ENCODE results near the gene MAP2K7. TPM values are rescaled to one million over a fixed set of nuclear protein-coding genes. Genes with fewer than 3 reads are reported as not detected.
"Not testable (repeated sequence)": the region's sequence is repeated elsewhere in the genome, so short reads cannot be mapped to it uniquely, and the experiment has no call there.

The MAP2K7 gene
- total and polyA plus RNA-seq, 2 donors: 8.0 to 45.4 TPM

- Histone ChIP-seq H3K9me3 (ENCODE audit: control insufficient read depth in 2 of 2, insufficient read depth in 1 of 2, low read length in 1 of 2) (peaks cover 0 to 6% of the 10 kb centered on the region in 2 donors), H3K27me3 (ENCODE audit: control insufficient read depth in 2 of 2, insufficient read depth in 1 of 2, low read length in 1 of 2) (peaks cover 11 to 55% of the 10 kb centered on the region in 2 donors), H3K4me3 (ENCODE audit: low read length in 2 of 2) (no peak overlapping the region), H3K36me3 (ENCODE audit: control insufficient read depth in 2 of 2, insufficient read depth in 2 of 2, low read length in 1 of 2) (no peaks in the 10 kb centered on the region), H3K27ac (ENCODE audit: low read depth in 1 of 2, low read length in 1 of 2) (no peak overlapping the region), H3K4me1 (ENCODE audit: control insufficient read depth in 2 of 2, insufficient read depth in 2 of 2, low read length in 2 of 2) (peaks cover 3 to 4% of the 10 kb centered on the region in 2 donors)
- 85% methylated on average over 8 of the region's 8 CpGs for WGBS
- no peak for DNase-seq (ENCODE audit: low read depth in 6 of 9, low spot score in 9 of 9)
Observed at GRCh38 chr19:7888826-7889217, 14.9 kb upstream of the MAP2K7 start.

GRCh38 chr19:7893362-7894101 is 10.1 kb upstream of the MAP2K7 start:
- H3K27ac ChIP-seq (ENCODE audit: low read depth in 1 of 2, low read length in 1 of 2); DNase-seq (ENCODE audit: low read depth in 6 of 9, low spot score in 9 of 9); H3K9me3 ChIP-seq (ENCODE audit: control insufficient read depth in 2 of 2, insufficient read depth in 1 of 2, low read length in 1 of 2); H3K36me3 ChIP-seq (ENCODE audit: control insufficient read depth in 2 of 2, insufficient read depth in 2 of 2, low read length in 1 of 2); H3K4me1 ChIP-seq (ENCODE audit: control insufficient read depth in 2 of 2, insufficient read depth in 2 of 2, low read length in 2 of 2); H3K4me3 ChIP-seq (ENCODE audit: low read length in 2 of 2): not testable (repeated sequence)
- 82% methylated on average over 18 of the region's 18 CpGs for WGBS
- peaks cover 4 to 47% of the 10 kb centered on the region in 2 donors for H3K27me3 ChIP-seq (ENCODE audit: control insufficient read depth in 2 of 2, insufficient read depth in 1 of 2, low read length in 1 of 2)

GRCh38 chr19:7894612-7895309 is 8.9 kb upstream of the MAP2K7 start:
- Histone ChIP-seq H3K9me3 (ENCODE audit: control insufficient read depth in 2 of 2, insufficient read depth in 1 of 2, low read length in 1 of 2) (no peaks in the 10 kb centered on the region), H3K4me3 (ENCODE audit: low read length in 2 of 2) (no peak overlapping the region), H3K27ac (ENCODE audit: low read depth in 1 of 2, low read length in 1 of 2) (no peak overlapping the region), H3K4me1 (ENCODE audit: control insufficient read depth in 2 of 2, insufficient read depth in 2 of 2, low read length in 2 of 2) (no peaks in the 10 kb centered on the region), H3K27me3 (ENCODE audit: control insufficient read depth in 2 of 2, insufficient read depth in 1 of 2, low read length in 1 of 2) (peaks cover 0 to 34% of the 10 kb centered on the region in 2 donors), H3K36me3 (ENCODE audit: control insufficient read depth in 2 of 2, insufficient read depth in 2 of 2, low read length in 1 of 2) (no peaks in the 10 kb centered on the region)
- DNase-seq (ENCODE audit: low read depth in 6 of 9, low spot score in 9 of 9): no peak
- 77% methylated on average over 18 of the region's 18 CpGs for WGBS

GRCh38 chr19:7895565-7895964 is 8.1 kb upstream of the MAP2K7 start:
- no peaks in the 10 kb centered on the region for H3K4me1 ChIP-seq (ENCODE audit: control insufficient read depth in 2 of 2, insufficient read depth in 2 of 2, low read length in 2 of 2)
- DNase-seq (ENCODE audit: low read depth in 6 of 9, low spot score in 9 of 9): no peak
- H3K27me3 ChIP-seq (ENCODE audit: control insufficient read depth in 2 of 2, insufficient read depth in 1 of 2, low read length in 1 of 2): peaks cover 0 to 29% of the 10 kb centered on the region in 2 donors
- H3K27ac ChIP-seq (ENCODE audit: low read depth in 1 of 2, low read length in 1 of 2): no peak overlapping the region
- no peaks in the 10 kb centered on the region for H3K36me3 ChIP-seq (ENCODE audit: control insufficient read depth in 2 of 2, insufficient read depth in 2 of 2, low read length in 1 of 2)
- WGBS: 93% methylated on average over 13 of the region's 13 CpGs
- no peak overlapping the region for H3K4me3 ChIP-seq (ENCODE audit: low read length in 2 of 2)
- no peaks in the 10 kb centered on the region for H3K9me3 ChIP-seq (ENCODE audit: control insufficient read depth in 2 of 2, insufficient read depth in 1 of 2, low read length in 1 of 2)

GRCh38 chr19:7897292-7897691 is 6.4 kb upstream of the MAP2K7 start:
- WGBS: 94% methylated on average over 11 of the region's 11 CpGs
- DNase-seq (ENCODE audit: low read depth in 6 of 9, low spot score in 9 of 9): no peak
- Histone ChIP-seq H3K27ac (ENCODE audit: low read depth in 1 of 2, low read length in 1 of 2) (no peak overlapping the region), H3K9me3 (ENCODE audit: control insufficient read depth in 2 of 2, insufficient read depth in 1 of 2, low read length in 1 of 2) (no peaks in the 10 kb centered on the region), H3K4me1 (ENCODE audit: control insufficient read depth in 2 of 2, insufficient read depth in 2 of 2, low read length in 2 of 2) (no peaks in the 10 kb centered on the region), H3K4me3 (ENCODE audit: low read length in 2 of 2) (no peak overlapping the region), H3K27me3 (ENCODE audit: control insufficient read depth in 2 of 2, insufficient read depth in 1 of 2, low read length in 1 of 2) (peaks cover 0 to 22% of the 10 kb centered on the region in 2 donors), H3K36me3 (ENCODE audit: control insufficient read depth in 2 of 2, insufficient read depth in 2 of 2, low read length in 1 of 2) (no peaks in the 10 kb centered on the region)

- Histone ChIP-seq H3K27ac (ENCODE audit: low read depth in 1 of 2, low read length in 1 of 2) (no peak overlapping the region), H3K4me1 (ENCODE audit: control insufficient read depth in 2 of 2, insufficient read depth in 2 of 2, low read length in 2 of 2) (peaks cover 4 to 10% of the 10 kb centered on the region in 2 donors), H3K36me3 (ENCODE audit: control insufficient read depth in 2 of 2, insufficient read depth in 2 of 2, low read length in 1 of 2) (no peaks in the 10 kb centered on the region), H3K9me3 (ENCODE audit: control insufficient read depth in 2 of 2, insufficient read depth in 1 of 2, low read length in 1 of 2) (peaks cover 0 to 5% of the 10 kb centered on the region in 2 donors), H3K4me3 (ENCODE audit: low read length in 2 of 2) (no peak overlapping the region), H3K27me3 (ENCODE audit: control insufficient read depth in 2 of 2, insufficient read depth in 1 of 2, low read length in 1 of 2) (peaks cover 0 to 26% of the 10 kb centered on the region in 2 donors)
- WGBS: 93% methylated on average over 16 of the region's 16 CpGs
- DNase-seq (ENCODE audit: low read depth in 6 of 9, low spot score in 9 of 9): no peak
Observed at GRCh38 chr19:7898967-7899366, 4.7 kb upstream of the MAP2K7 start.

GRCh38 chr19:7899751-7900378 is 3.8 kb upstream of the MAP2K7 start:
- 94% methylated on average over 34 of the region's 34 CpGs for WGBS
- no peak overlapping the region for H3K27ac ChIP-seq (ENCODE audit: low read depth in 1 of 2, low read length in 1 of 2)
- peaks cover 0 to 18% of the 10 kb centered on the region in 2 donors for H3K27me3 ChIP-seq (ENCODE audit: control insufficient read depth in 2 of 2, insufficient read depth in 1 of 2, low read length in 1 of 2)
- no peaks in the 10 kb centered on the region for H3K36me3 ChIP-seq (ENCODE audit: control insufficient read depth in 2 of 2, insufficient read depth in 2 of 2, low read length in 1 of 2)
- H3K9me3 ChIP-seq (ENCODE audit: control insufficient read depth in 2 of 2, insufficient read depth in 1 of 2, low read length in 1 of 2): peaks cover 0 to 5% of the 10 kb centered on the region in 2 donors
- H3K4me3 ChIP-seq (ENCODE audit: low read length in 2 of 2): no peak overlapping the region
- no peak for DNase-seq (ENCODE audit: low read depth in 6 of 9, low spot score in 9 of 9)
- H3K4me1 ChIP-seq (ENCODE audit: control insufficient read depth in 2 of 2, insufficient read depth in 2 of 2, low read length in 2 of 2): peaks cover 10 to 17% of the 10 kb centered on the region in 2 donors

- H3K27me3 ChIP-seq (ENCODE audit: control insufficient read depth in 2 of 2, insufficient read depth in 1 of 2, low read length in 1 of 2): peaks cover 0 to 12% of the 10 kb centered on the region in 2 donors
- no peaks in the 10 kb centered on the region for H3K36me3 ChIP-seq (ENCODE audit: control insufficient read depth in 2 of 2, insufficient read depth in 2 of 2, low read length in 1 of 2)
- peaks cover 11 to 23% of the 10 kb centered on the region in 2 donors for H3K4me1 ChIP-seq (ENCODE audit: control insufficient read depth in 2 of 2, insufficient read depth in 2 of 2, low read length in 2 of 2)
- WGBS: 93% methylated on average over 21 of the region's 21 CpGs
- no peak overlapping the region for H3K27ac ChIP-seq (ENCODE audit: low read depth in 1 of 2, low read length in 1 of 2)
- H3K9me3 ChIP-seq (ENCODE audit: control insufficient read depth in 2 of 2, insufficient read depth in 1 of 2, low read length in 1 of 2): peaks cover 0 to 5% of the 10 kb centered on the region in 2 donors
- no peak overlapping the region for H3K4me3 ChIP-seq (ENCODE audit: low read length in 2 of 2)
- DNase-seq (ENCODE audit: low read depth in 6 of 9, low spot score in 9 of 9): no peak
Observed at GRCh38 chr19:7900401-7900870, 3.2 kb upstream of the MAP2K7 start.

- Histone ChIP-seq H3K4me3 (ENCODE audit: low read length in 2 of 2) (no peak overlapping the region), H3K27ac (ENCODE audit: low read depth in 1 of 2, low read length in 1 of 2) (no peak overlapping the region), H3K36me3 (ENCODE audit: control insufficient read depth in 2 of 2, insufficient read depth in 2 of 2, low read length in 1 of 2) (peaks cover 0 to 4% of the 10 kb centered on the region in 2 donors), H3K4me1 (ENCODE audit: control insufficient read depth in 2 of 2, insufficient read depth in 2 of 2, low read length in 2 of 2) (peaks cover 12 to 23% of the 10 kb centered on the region in 2 donors), H3K9me3 (ENCODE audit: control insufficient read depth in 2 of 2, insufficient read depth in 1 of 2, low read length in 1 of 2) (peaks cover 0 to 5% of the 10 kb centered on the region in 2 donors), H3K27me3 (ENCODE audit: control insufficient read depth in 2 of 2, insufficient read depth in 1 of 2, low read length in 1 of 2) (peaks cover 0 to 9% of the 10 kb centered on the region in 2 donors)
- WGBS: 90% methylated on average over 3 of the region's 3 CpGs
- DNase-seq (ENCODE audit: low read depth in 6 of 9, low spot score in 9 of 9): no peak
Observed at GRCh38 chr19:7900931-7901330, 2.7 kb upstream of the MAP2K7 start.
